ENCODE results near the gene SCFD1.

DNA sequence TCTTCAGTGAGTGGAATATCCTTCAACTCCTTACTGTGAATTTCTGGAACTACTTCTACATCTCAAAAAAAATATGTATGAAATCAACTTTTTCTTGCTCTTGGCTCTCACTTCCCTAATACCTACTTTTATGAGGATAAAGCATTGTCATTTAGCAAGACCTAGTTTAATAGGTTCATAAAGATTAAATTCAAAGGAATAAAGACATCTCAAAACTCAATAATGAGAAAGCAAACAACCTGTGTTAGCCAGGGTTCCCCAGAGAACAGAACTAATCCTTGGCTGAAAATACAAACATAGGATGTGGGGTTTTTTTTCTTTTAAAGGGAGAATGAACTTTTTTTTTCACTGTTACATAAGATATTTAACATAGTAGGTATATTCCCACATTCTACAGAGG is 57.9 kb downstream of the SCFD1 start:
- TF ChIP-seq, protein P1, sequence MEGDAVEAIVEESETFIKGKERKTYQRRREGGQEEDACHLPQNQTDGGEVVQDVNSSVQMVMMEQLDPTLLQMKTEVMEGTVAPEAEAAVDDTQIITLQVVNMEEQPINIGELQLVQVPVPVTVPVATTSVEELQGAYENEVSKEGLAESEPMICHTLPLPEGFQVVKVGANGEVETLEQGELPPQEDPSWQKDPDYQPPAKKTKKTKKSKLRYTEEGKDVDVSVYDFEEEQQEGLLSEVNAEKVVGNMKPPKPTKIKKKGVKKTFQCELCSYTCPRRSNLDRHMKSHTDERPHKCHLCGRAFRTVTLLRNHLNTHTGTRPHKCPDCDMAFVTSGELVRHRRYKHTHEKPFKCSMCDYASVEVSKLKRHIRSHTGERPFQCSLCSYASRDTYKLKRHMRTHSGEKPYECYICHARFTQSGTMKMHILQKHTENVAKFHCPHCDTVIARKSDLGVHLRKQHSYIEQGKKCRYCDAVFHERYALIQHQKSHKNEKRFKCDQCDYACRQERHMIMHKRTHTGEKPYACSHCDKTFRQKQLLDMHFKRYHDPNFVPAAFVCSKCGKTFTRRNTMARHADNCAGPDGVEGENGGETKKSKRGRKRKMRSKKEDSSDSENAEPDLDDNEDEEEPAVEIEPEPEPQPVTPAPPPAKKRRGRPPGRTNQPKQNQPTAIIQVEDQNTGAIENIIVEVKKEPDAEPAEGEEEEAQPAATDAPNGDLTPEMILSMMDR (IDR thresholded peaks at IDR 0.05): no peak
- TF ChIP-seq EP300 (IDR thresholded peaks at IDR 0.05): no peak
- no peak for TF ChIP-seq POLR2AphosphoS5 (IDR thresholded peaks at IDR 0.05)
- TF ChIP-seq POLR2A (IDR thresholded peaks at IDR 0.05): no peak

All from upper lobe of left lung (tissue), 4 donors.